ACC112 (cell line): ENCODE measurements around the gene DCTN3.

Experiments used
- H2AFZ ChIP-seq: fragments of 200-600 bp; sonication (generic); one replicate; pipeline ENCODE4 v1.6.0; 2017; ENCODE audit warnings: antibody characterized with exemption, low read length; ENCODE audit not compliant: unreplicated experiment
- H3K27ac ChIP-seq: fragments of 200-600 bp; sonication (generic); 2 replicates; pipeline ENCODE4 v1.5.1; 2014; ENCODE audit warnings: low read depth, mild to moderate bottlenecking, antibody characterized with exemption, low read length, moderate library complexity
- H3K27me3 ChIP-seq: fragments of 200-600 bp; sonication (generic); 2 replicates; pipeline ENCODE4 v1.6.1; 2014; ENCODE audit warnings: mild to moderate bottlenecking, antibody characterized with exemption, low read length, moderate library complexity, mixed read lengths; ENCODE audit not compliant: insufficient read depth
- H3K36me3 ChIP-seq: fragments of 200-600 bp; sonication (generic); 2 replicates; pipeline ENCODE4 v1.6.1; 2016; ENCODE audit warnings: mild to moderate bottlenecking, antibody characterized with exemption, low read length, moderate library complexity, mixed read lengths; ENCODE audit not compliant: insufficient read depth
- H3K4me1 ChIP-seq: fragments of 200-600 bp; sonication (generic); one replicate; pipeline ENCODE4 v1.6.1; 2016; ENCODE audit warnings: low read length, mixed read lengths; ENCODE audit not compliant: insufficient read depth, unreplicated experiment, control insufficient read depth
- H3K4me3 ChIP-seq: fragments of 200-600 bp; sonication (generic); 2 replicates; pipeline ENCODE4 v1.5.1; 2014; ENCODE audit warnings: mild to moderate bottlenecking, low read depth, low read length
- H3K79me2 ChIP-seq: fragments of 200-600 bp; sonication (generic); one replicate; pipeline ENCODE4 v1.6.0; 2016; ENCODE audit warnings: low read length; ENCODE audit not compliant: control insufficient read depth, unreplicated experiment, insufficient read depth

Gene DCTN3

GRCh38 chr9:34570376-34570775 lies 49.9 kb downstream of the DCTN3 start:
- Histone ChIP-seq H3K4me3 (no peak overlapping the region), H3K4me1 (no peaks in the 10 kb centered on the region), H3K27ac (no peak overlapping the region), H3K27me3 (peaks cover 24% of the 10 kb centered on the region), H2AFZ (no peak overlapping the region), H3K36me3 (no peaks in the 10 kb centered on the region), H3K79me2 (no peaks in the 10 kb centered on the region)

- H3K27me3 ChIP-seq = peaks cover 21% of the 10 kb centered on the region
- no peak overlapping the region for H2AFZ ChIP-seq
- no peaks in the 10 kb centered on the region for H3K36me3 ChIP-seq
- H3K27ac ChIP-seq = no peak overlapping the region
- no peak overlapping the region for H3K4me3 ChIP-seq
- no peaks in the 10 kb centered on the region for H3K4me1 ChIP-seq
- no peaks in the 10 kb centered on the region for H3K79me2 ChIP-seq
Observed at GRCh38 chr9:34568774-34569173, 51.5 kb downstream of the DCTN3 start.

GRCh38 chr9:34568133-34568532 lies 52.2 kb downstream of the DCTN3 start:
- Histone ChIP-seq H2AFZ (no peak overlapping the region), H3K27ac (no peak overlapping the region)

GRCh38 chr9:34566972-34567371 lies 53.3 kb downstream of the DCTN3 start:
- Histone ChIP-seq H3K27ac (no peak overlapping the region), H2AFZ (no peak overlapping the region), H3K27me3 (peaks cover 21% of the 10 kb centered on the region), H3K4me3 (no peak overlapping the region), H3K4me1 (no peaks in the 10 kb centered on the region), H3K79me2 (no peaks in the 10 kb centered on the region), H3K36me3 (no peaks in the 10 kb centered on the region)

More at GRCh38 chr9:34568133-34568532, 52.2 kb downstream of the DCTN3 start:
- Histone ChIP-seq H3K36me3 (no peaks in the 10 kb centered on the region), H3K79me2 (no peaks in the 10 kb centered on the region), H3K4me3 (no peak overlapping the region), H3K4me1 (no peaks in the 10 kb centered on the region), H3K27me3 (peaks cover 21% of the 10 kb centered on the region)

- Histone ChIP-seq H2AFZ (no peak overlapping the region), H3K79me2 (no peaks in the 10 kb centered on the region), H3K27ac (no peak overlapping the region), H3K27me3 (peaks cover 21% of the 10 kb centered on the region), H3K4me1 (no peaks in the 10 kb centered on the region), H3K4me3 (no peak overlapping the region), H3K36me3 (no peaks in the 10 kb centered on the region)
Observed at GRCh38 chr9:34566322-34566721, 54.0 kb downstream of the DCTN3 start.

DNA sequence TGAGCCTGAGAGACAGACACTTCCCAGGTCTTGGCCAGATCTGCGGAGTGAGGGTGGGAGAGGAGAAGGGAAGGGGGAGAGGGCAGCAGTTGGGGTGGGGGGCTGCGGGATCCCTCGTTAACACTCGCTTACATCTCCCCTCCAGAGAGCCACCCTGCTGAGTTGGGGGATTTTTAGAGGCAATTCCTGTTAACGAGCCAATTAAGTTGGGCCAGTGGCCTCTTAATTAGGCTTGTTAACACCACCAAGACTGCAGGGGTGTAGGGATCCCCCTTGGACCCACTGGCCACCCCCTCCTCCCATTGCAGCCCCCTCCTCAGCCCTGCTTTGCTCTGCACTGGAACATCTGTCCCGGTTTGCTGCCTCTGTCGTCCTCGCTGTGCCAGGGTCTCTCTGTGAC lies 54.4 kb downstream of the DCTN3 start:
- no peaks in the 10 kb centered on the region for H3K36me3 ChIP-seq
- peaks cover under 1% of the 10 kb centered on the region for H3K4me1 ChIP-seq
- H3K27ac ChIP-seq = no peak overlapping the region

DNA sequence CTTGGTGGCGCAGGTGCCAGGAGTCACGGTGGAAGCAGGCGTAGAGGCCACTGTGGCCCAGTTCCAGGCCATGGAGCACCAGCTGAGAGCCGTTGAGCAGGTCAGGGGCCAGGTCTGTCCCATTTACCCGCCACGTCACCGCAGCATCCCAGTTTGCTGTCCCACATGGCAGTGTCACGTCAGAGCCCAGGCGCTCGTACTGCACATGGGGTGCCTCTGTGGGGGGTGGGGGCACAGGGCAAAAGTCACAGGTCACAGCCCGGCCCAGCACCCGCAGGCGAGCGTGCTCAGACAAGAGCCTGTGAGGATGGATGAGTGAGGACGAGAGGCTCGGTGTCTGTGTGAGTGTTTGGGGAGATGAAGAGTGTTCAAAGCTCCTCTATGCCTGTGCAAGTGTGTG lies 55.7 kb downstream of the DCTN3 start:
- Histone ChIP-seq H3K79me2 (no peaks in the 10 kb centered on the region), H3K4me1 (peaks cover 13% of the 10 kb centered on the region), H2AFZ (no peak overlapping the region), H3K4me3 (no peak overlapping the region), H3K27ac (no peak overlapping the region), H3K36me3 (no peaks in the 10 kb centered on the region), H3K27me3 (peaks cover 21% of the 10 kb centered on the region)

More for the DNA sequence above, 54.4 kb downstream of the DCTN3 start:
- Histone ChIP-seq H3K79me2 (no peaks in the 10 kb centered on the region), H3K27me3 (peaks cover 21% of the 10 kb centered on the region), H2AFZ (no peak overlapping the region), H3K4me3 (no peak overlapping the region)
